Stimulated activated naive B cell treated with anti-CD40 and anti-IgM and Interleukin-4, amounts not matched to agents 10 μg/mL and 1 μg/mL and 100 μg/mL, for 72 hours (primary cell): ENCODE results near the gene TUBA4B.

ENCODE experiments used
- ATAC-seq, 2 donors: fragments of 150-1000 bp; cut with Tn5 transposase; replicated peaks; 2 replicates each; pipeline ENCODE4 v1.10.0; 2021; ENCODE audit warnings: moderate library complexity in 1 of 2
- DNase-seq: peaks from one replicate; pipeline ENCODE4 v3.0.0; 2021
- H3K27ac Mint-ChIP-seq: one replicate; pipeline ENCODE4 v1.8.0; 2022; ENCODE audit warnings: mild to moderate bottlenecking, mixed read lengths
- H3K27me3 Mint-ChIP-seq, 2 donors: one replicate each; pipeline ENCODE4 v1.8.0; 2022; ENCODE audit warnings: mixed read lengths in 2 of 2
- H3K36me3 Mint-ChIP-seq, 2 donors: one replicate each; pipeline ENCODE4 v1.8.0; 2022; ENCODE audit warnings: mixed read lengths in 2 of 2, mild to moderate bottlenecking in 1 of 2
- H3K4me1 Mint-ChIP-seq, 2 donors: one replicate each; pipeline ENCODE4 v1.8.0; 2022; ENCODE audit warnings: mixed read lengths in 2 of 2, mild to moderate bottlenecking in 1 of 2
- H3K4me3 Mint-ChIP-seq, 2 donors: one replicate each; pipeline ENCODE4 v1.8.0; 2022; ENCODE audit warnings: mild to moderate bottlenecking in 2 of 2, mixed read lengths in 2 of 2, moderate library complexity in 1 of 2
- H3K9me3 Mint-ChIP-seq, 2 donors: one replicate each; pipeline ENCODE4 v1.8.0; 2022; ENCODE audit warnings: mixed read lengths in 2 of 2, mild to moderate bottlenecking in 1 of 2

Gene TUBA4B

DNA sequence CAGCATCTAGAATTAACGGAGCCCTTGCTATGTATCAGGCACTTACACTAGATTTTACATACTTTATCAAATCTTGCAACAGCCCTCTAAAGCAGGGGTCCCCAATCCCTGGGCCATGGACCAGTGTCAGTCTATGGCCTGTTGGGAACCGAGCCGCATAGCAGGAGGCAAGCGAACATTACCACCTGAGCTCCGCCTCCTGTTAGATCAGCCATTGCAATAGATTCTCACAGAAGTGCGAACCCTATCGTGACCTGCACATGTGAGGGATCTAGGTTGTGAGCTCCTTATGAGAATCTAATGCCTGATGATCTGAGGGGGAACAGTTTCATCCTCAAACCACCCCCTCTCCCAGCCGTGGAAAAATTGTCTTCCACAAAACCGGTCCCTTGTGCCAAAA, 39.6 kb downstream of the TUBA4B start:
- Mint-ChIP-seq H3K27me3 (no peaks in the 10 kb centered on the region), H3K36me3 (no peaks in the 10 kb centered on the region), H3K9me3 (no peaks in the 10 kb centered on the region), H3K27ac (no peak overlapping the region), H3K4me1 (peaks cover 9 to 21% of the 10 kb centered on the region in 2 donors), H3K4me3 (no peak overlapping the region)
- ATAC-seq (no peak), DNase-seq (no peak)

DNA sequence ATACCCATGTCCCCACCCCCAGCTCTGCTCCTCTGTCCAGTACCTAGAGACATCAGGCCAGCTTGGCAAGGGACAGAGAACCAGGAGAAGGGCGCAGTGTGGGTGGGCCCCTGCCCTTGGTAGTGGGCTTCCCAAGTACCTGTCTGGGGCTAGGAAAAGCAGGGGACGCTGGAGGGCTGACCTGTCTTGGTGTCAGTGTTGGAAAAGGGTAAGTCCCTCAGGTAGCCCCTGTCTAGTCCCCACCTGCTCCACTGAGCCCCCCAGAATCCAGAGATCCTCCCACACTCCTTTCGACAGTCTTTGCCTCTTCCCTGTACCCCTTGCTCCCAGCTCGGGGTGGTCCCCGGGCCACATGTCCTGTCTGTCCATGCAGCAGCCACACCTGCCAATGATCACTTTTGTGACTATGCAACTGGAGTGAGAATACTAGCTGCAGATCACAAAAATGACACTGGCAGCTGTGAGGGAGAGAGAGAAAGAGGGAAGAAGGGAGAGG, 40.7 kb downstream of the TUBA4B start:
- ATAC-seq (no peak), DNase-seq (no peak)
- Mint-ChIP-seq H3K27ac (peak overlapping the region; percentile 84), H3K4me3 (peak overlapping the region; percentile 78 to 87), H3K36me3 (no peaks in the 10 kb centered on the region), H3K4me1 (peaks cover 14 to 17% of the 10 kb centered on the region in 2 donors), H3K9me3 (no peaks in the 10 kb centered on the region), H3K27me3 (peaks cover 0 to under 1% of the 10 kb centered on the region in 2 donors)

DNA sequence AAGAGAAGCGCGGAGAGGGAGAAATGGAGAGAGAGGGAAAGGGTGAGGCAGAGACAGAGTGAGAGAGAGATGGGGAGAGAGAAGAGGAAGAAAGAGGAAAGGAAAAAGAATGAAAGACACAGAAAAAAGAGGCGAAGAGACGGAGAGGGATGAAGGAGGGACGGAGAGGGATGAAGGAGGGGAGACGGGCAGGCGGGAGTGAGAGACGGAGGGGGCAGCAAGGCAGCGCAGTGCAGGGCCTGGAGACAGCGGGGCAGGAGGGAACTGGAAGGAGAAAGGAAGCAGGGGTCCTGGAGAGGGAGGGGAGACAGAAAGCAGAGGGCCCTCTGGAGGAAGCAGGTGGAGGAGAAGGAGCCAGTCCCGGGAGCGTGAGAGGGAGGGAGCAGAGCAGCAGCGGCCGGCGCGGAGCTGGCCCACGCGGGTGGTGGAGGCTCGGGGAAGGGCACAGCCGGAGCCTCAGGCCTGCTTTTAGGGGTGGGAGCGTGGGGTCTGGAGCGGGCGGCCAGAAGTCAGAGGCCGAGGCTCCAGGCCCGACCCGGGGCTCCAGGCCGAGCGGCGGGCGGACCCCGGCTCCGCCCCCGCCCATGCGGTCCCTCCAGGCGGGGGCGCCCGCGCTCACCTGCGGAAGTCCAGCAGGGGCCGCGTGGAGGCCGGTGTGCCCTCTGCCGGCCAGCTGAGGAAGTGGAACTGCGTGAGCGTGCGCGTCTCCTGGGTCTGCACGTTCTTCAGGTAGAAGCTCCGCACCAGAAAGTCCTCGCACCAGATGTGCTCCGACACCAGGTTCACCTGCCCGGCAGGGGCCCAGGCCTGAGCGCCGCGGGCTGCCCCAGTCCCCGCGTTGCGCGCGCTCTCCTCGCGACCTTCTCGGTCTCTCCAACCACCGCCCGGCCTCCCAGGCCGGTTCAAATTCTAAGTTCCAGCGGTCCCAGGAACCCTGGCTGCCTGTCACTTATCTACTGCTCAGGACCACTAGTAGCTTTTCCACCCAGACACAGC, 41.6 kb downstream of the TUBA4B start:
- H3K4me3 Mint-ChIP-seq = peak overlapping the region; percentile 82 to 87
- H3K4me1 Mint-ChIP-seq = peaks cover 14 to 17% of the 10 kb centered on the region in 2 donors
- H3K27ac Mint-ChIP-seq = peak overlapping the region; percentile 88
- H3K27me3 Mint-ChIP-seq = peaks cover 5 to 8% of the 10 kb centered on the region in 2 donors
- H3K36me3 Mint-ChIP-seq = no peaks in the 10 kb centered on the region
- ATAC-seq (peak; percentile 85 to 89), DNase-seq (peak; percentile 87)
- H3K9me3 Mint-ChIP-seq = no peaks in the 10 kb centered on the region

DNA sequence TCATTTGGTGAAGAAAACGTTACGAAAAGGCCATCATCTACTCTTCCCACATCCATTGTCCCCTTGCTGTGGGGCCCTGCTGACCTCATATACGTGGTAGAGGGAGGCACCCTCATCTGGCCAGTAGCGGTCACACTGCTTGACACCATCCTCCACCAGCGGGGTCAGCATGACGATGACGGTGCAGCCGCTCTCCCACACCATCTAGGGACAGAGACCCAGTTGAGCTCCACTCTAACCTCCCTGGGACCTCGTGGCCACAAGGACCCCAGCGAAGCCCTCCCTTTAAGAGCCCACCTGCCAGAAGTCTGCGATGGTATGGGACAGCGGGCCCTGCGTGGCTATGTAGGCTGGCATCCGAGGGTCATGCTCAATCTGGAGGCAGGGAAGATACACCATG, 43.1 kb downstream of the TUBA4B start:
- H3K4me3 Mint-ChIP-seq = no peak overlapping the region
- ATAC-seq (no peak), DNase-seq (no peak)
- peaks cover 12 to 16% of the 10 kb centered on the region in 2 donors for H3K27me3 Mint-ChIP-seq
- no peaks in the 10 kb centered on the region for H3K9me3 Mint-ChIP-seq
- no peaks in the 10 kb centered on the region for H3K36me3 Mint-ChIP-seq
- no peak overlapping the region for H3K27ac Mint-ChIP-seq
- peaks cover 14 to 17% of the 10 kb centered on the region in 2 donors for H3K4me1 Mint-ChIP-seq

DNA sequence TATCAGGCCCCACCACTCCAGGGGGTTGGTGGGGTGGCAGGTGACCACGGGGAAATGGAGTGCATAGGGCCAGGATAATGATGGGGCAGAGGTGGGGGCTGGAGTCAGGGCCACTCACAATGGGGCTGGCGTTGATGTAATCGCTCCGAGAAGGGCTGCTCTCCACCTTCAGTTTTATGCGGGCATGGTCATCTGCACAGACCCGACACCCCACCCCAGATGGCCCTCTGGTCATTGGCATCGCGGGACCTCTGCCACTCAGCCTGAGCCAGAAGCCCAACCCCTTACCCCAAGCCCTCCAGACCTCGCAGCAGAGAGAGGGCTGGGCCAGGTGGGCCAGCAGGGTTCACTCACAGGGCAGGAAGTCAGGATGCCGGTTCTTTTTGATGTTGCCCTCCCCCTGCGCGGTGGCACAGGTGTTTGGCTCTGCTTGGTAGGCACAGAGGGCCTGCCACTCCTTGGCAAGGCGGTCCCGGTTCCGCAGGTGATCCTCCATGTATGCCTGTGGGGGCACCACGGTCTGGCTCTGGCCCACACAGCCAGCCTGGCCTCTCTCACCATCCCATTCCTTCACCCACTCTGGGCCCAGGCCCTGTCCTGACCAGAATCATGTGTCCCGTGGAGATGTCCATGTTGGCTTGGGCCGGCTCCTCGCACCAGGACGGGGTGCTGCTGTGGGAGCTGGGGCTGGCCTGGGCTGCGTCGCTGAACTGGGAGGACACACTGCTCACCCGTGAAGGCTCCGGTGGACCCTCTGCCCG, 43.8 kb downstream of the TUBA4B start:
- H3K27ac Mint-ChIP-seq = no peak overlapping the region
- no peak for DNase-seq
- H3K4me3 Mint-ChIP-seq = no peak overlapping the region
- peaks cover 14 to 17% of the 10 kb centered on the region in 2 donors for H3K4me1 Mint-ChIP-seq
- no peaks in the 10 kb centered on the region for H3K36me3 Mint-ChIP-seq
- ATAC-seq = no peak
- H3K9me3 Mint-ChIP-seq = no peaks in the 10 kb centered on the region
- H3K27me3 Mint-ChIP-seq = peaks cover 19 to 22% of the 10 kb centered on the region in 2 donors

DNA sequence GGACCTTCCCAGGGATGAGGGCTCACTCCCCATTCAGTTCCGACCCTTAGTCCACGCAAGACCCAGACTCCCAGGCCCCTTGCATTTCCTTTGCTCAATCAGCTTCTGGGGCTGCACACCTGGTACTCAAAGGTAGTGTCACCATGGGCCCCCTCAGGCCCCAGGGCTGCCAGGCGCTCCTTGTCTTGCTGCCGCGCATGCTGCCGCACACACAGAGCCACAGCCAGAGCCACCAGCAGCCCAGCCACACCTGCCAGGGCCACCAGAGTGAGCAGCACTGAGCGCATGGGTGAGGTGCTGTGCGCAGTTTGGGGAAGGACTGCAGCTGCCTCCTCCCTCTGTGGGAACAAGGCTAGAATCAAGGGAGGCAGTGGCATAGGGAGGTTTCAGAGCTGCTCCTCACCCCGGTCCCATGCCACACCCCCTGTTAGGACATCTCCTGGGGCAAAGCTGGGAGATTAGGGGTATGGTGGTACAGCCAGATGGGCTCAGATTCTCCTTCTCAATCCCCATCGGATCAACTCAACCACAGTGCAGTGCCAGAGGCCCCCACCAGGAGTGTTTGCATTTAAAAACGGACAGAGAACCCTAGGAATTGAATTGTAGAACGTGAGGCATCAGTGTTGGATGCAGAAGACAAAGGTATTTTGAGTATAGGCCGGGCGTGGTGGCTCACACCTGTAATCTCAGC, 44.9 kb downstream of the TUBA4B start:
- H3K36me3 Mint-ChIP-seq = no peaks in the 10 kb centered on the region
- H3K27ac Mint-ChIP-seq = no peak overlapping the region
- H3K27me3 Mint-ChIP-seq = peaks cover 30 to 33% of the 10 kb centered on the region in 2 donors
- H3K4me1 Mint-ChIP-seq = peaks cover 14 to 17% of the 10 kb centered on the region in 2 donors
- H3K9me3 Mint-ChIP-seq = no peaks in the 10 kb centered on the region
- ATAC-seq (no peak), DNase-seq (no peak)
- H3K4me3 Mint-ChIP-seq = no peak overlapping the region

DNA sequence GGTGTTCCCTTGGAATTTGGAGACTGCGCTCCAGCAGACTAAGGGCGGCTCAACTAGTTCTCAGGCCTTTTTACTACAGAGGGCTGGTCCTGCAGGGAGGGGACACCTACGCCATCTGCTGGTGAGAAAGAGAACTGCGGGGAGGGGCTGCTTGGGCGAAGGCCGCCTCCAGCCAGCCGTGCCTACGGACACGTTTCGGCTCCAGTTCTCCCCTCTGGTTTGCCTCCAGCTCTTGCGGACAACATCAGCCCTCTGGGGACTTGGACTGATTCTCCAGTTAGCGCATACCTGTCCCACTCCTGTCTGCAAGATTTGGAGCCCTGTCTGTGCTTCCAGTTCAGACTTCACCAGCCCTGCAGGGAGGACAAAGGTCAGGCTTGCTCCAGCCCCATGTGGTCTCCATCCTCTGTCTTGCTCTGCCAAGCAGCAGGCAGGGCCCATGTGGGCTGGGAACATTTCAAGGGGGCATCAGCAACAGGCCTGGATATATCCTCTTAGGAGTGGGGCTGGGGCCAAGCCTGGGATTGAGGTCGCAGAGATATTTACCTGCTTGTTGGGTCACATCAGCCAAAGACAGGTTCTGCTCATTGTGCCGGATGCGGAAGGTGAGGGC, 45.8 kb downstream of the TUBA4B start:
- no peak overlapping the region for H3K4me3 Mint-ChIP-seq
- no peaks in the 10 kb centered on the region for H3K36me3 Mint-ChIP-seq
- peaks cover 13 to 15% of the 10 kb centered on the region in 2 donors for H3K4me1 Mint-ChIP-seq
- no peak overlapping the region for H3K27ac Mint-ChIP-seq
- H3K9me3 Mint-ChIP-seq = no peaks in the 10 kb centered on the region
- peak; percentile 79 for DNase-seq
- H3K27me3 Mint-ChIP-seq = peaks cover 37 to 40% of the 10 kb centered on the region in 2 donors
- peak; percentile 66 to 68 for ATAC-seq

DNA sequence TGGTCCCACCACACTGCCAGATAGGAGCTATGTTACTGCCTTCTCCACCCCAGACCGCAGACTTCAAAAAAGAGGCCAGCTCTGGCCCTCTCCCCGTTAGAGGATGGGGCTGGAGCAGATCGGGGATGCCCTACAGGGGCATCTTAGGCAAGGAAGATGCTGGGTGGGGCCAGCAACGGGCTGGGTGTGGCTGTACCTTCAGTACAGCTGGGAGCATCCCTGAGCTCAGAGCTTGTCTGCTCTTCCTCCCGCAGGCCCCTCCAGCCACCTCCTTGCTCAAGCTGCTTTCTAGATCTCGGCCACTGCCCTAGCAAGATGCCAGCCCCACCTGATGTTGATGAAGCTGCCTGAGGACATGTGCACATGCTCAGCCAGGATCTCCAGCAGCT, 46.3 kb downstream of the TUBA4B start:
- H3K9me3 Mint-ChIP-seq = no peaks in the 10 kb centered on the region
- ATAC-seq (no peak), DNase-seq (no peak)
- peaks cover 39 to 40% of the 10 kb centered on the region in 2 donors for H3K27me3 Mint-ChIP-seq
- no peaks in the 10 kb centered on the region for H3K36me3 Mint-ChIP-seq
- no peak overlapping the region for H3K27ac Mint-ChIP-seq
- H3K4me3 Mint-ChIP-seq = no peak overlapping the region
- H3K4me1 Mint-ChIP-seq = peaks cover 8 to 10% of the 10 kb centered on the region in 2 donors

DNA sequence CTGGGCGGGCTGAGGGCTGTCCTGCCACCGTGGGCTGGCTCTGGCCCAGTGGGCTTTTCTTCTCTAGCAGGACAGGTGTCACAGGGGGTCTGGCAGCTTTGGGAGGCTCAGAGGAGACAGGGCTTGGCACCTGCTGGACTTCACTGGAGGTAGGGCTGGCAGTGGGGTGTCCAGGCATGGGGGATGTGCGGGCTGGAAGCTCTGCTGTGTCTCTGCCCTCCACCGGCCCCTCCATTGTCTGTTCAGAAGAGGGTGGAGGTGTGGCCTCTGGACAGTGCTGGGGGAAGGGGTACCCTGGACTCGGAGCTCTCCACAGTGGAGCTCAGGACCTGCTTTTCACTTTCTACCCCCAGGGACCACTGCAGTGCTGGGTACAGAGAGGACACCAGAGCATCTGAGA, 47.0 kb downstream of the TUBA4B start:
- Mint-ChIP-seq H3K4me1 (peaks cover 6 to 7% of the 10 kb centered on the region in 2 donors), H3K27ac (no peak overlapping the region), H3K36me3 (no peaks in the 10 kb centered on the region), H3K4me3 (no peak overlapping the region), H3K9me3 (no peaks in the 10 kb centered on the region), H3K27me3 (peaks cover 45 to 47% of the 10 kb centered on the region in 2 donors)
- no peak for ATAC-seq
- no peak for DNase-seq

DNA sequence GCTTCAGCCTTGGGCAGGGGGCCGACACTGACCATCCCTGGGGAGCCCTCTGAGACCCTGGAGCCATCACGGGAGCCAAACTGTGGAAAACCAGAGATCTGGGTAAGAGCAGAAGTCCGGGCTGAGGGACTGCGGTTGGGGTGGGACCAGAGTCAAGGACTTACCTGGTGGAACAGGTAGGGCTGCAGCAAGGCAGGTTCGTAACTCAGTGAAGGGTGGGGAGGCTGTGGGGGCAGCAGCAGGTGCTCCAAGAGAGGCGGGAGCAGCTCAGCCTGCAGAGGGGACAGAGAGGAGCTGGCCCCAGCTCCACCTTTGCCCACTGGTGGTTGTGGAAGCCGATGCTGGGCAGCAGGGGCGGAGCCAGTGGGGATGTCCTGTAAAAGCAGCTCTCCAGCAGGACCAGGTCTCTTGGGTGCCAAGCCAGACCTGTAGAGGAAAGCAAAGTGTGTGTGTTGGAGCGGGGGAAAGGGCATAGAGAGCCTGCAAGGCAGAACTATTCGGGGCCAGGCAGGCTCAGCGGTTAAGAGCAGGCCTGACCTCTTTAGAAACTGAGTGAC, 49.4 kb downstream of the TUBA4B start:
- DNase-seq (no peak), ATAC-seq (no peak)
- H3K27me3 Mint-ChIP-seq = peaks cover 58 to 65% of the 10 kb centered on the region in 2 donors
- no peaks in the 10 kb centered on the region for H3K36me3 Mint-ChIP-seq
- peaks cover 0 to 4% of the 10 kb centered on the region in 2 donors for H3K4me1 Mint-ChIP-seq
- no peak overlapping the region for H3K27ac Mint-ChIP-seq
- peaks cover 0 to 1% of the 10 kb centered on the region in 2 donors for H3K9me3 Mint-ChIP-seq
- H3K4me3 Mint-ChIP-seq = no peak overlapping the region

DNA sequence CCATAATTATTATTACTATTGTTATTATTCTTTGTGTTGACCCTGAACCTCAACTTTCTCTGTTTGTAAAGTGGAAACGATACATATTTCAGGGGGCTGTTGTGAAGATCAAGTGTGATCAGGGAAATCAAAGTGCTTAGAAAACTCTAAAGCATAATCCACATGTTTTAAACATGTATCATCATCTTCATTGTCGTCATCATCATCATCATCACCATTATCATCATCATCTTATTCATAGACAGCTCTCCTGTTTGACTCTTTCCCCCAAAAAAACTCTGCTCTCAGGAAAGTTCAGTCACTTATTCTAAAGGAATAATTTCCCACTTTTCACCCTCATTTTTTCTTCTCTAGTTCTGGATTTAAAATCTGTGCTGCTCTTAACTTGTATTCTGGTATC, 51.2 kb downstream of the TUBA4B start:
- no peak overlapping the region for H3K27ac Mint-ChIP-seq
- peaks cover 63 to 75% of the 10 kb centered on the region in 2 donors for H3K27me3 Mint-ChIP-seq

DNA sequence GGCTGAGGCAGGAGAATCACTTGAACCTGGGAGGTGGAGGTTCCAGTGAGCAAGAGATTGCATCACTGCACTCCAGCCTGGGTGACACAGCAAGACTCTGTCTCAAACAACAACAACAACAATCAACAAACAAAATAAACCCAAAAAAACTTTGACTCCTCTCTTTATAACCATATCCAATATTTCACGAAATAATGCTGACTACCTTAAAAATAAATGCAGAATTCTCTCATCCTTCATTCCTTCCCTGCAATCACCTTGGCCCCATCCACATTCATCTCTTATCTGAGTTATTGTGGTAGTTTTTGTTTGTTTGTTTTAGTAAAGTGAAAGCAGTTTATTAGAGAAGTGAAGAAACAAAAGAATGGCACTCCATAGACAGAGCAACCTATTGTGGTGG, 53.0 kb downstream of the TUBA4B start:
- H3K9me3 Mint-ChIP-seq = peaks cover 0 to 1% of the 10 kb centered on the region in 2 donors
- no peak overlapping the region for H3K27ac Mint-ChIP-seq
- ATAC-seq (no peak), DNase-seq (no peak)
- no peak overlapping the region for H3K4me3 Mint-ChIP-seq
- no peaks in the 10 kb centered on the region for H3K4me1 Mint-ChIP-seq
- peaks cover 67 to 79% of the 10 kb centered on the region in 2 donors for H3K27me3 Mint-ChIP-seq
- no peaks in the 10 kb centered on the region for H3K36me3 Mint-ChIP-seq

More for the DNA sequence above, 51.2 kb downstream of the TUBA4B start:
- DNase-seq (no peak), ATAC-seq (no peak)
- no peaks in the 10 kb centered on the region for H3K36me3 Mint-ChIP-seq
- H3K4me1 Mint-ChIP-seq = no peaks in the 10 kb centered on the region
- H3K4me3 Mint-ChIP-seq = no peak overlapping the region
- peaks cover 0 to 1% of the 10 kb centered on the region in 2 donors for H3K9me3 Mint-ChIP-seq
